OCI-LY7 (cell line): ENCODE measurements around the gene GRIN3B. TPM values are rescaled to one million over a fixed set of nuclear protein-coding genes. Genes with fewer than 3 reads are reported as not detected.
A peak's percentile ranks its signal among the peaks of the same experiment; 100 is the strongest.

Source experiments
- BruUV-seq: library from RNA; stranded (reverse); fragments of 400-500 nt; replicated peaks from 2 replicates; lab custom pipeline; 2021; lab: Mats Ljungman, UMichigan
- CTCF ChIA-PET: fragments of 300-600 bp; sonication (Branson Sonifier 250); formaldehyde crosslinking; loops from one replicate; lab custom pipeline; 2022; ENCODE audit warnings: antibody characterized with exemption; ENCODE audit not compliant: unreplicated experiment; lab: Charles Lee
- POLR2A ChIA-PET: fragments of 300-600 bp; sonication (Branson Sonifier 250); formaldehyde crosslinking; loops from one replicate; lab custom pipeline; 2022; ENCODE audit warnings: antibody characterized with exemption; lab: Charles Lee
- DNase-seq: peaks from one replicate; pipeline ENCODE4 v3.0.0-alpha.2; 2015; ENCODE audit warnings: low spot score
- H2AFZ ChIP-seq: fragments of 200-600 bp; sonication (generic), shearing (Covaris generic); 2 replicates; pipeline ENCODE4 v1.6.1; 2014; ENCODE audit warnings: mild to moderate bottlenecking, antibody characterized with exemption, low read length, moderate library complexity
- H3K27ac ChIP-seq: fragments of 200-600 bp; sonication (generic); 2 replicates; pipeline ENCODE4 v1.5.1; 2014; ENCODE audit warnings: mixed run types, low read depth, mild to moderate bottlenecking, moderate library complexity, low read length, inconsistent platforms; ENCODE audit not compliant: poor library complexity, severe bottlenecking
- H3K36me3 ChIP-seq: fragments of 200-600 bp; sonication (generic); 2 replicates; pipeline ENCODE4 v1.6.1; 2014; ENCODE audit warnings: mild to moderate bottlenecking, antibody characterized with exemption, low read length, moderate library complexity, mixed read lengths; ENCODE audit not compliant: insufficient read depth
- H3K4me1 ChIP-seq: fragments of 200-600 bp; sonication (generic); 2 replicates; pipeline ENCODE4 v1.5.1; 2014; ENCODE audit warnings: mild to moderate bottlenecking, low read length; ENCODE audit not compliant: insufficient read depth, poor library complexity, severe bottlenecking
- H3K4me2 ChIP-seq: fragments of 200-600 bp; sonication (generic); 2 replicates; pipeline ENCODE4 v1.6.1; 2014; ENCODE audit warnings: mild to moderate bottlenecking, low read length
- H3K4me3 ChIP-seq: fragments of 200-600 bp; sonication (generic); 2 replicates; pipeline ENCODE4 v1.5.1; 2014; ENCODE audit warnings: mild to moderate bottlenecking, low read depth, low read length; ENCODE audit not compliant: poor library complexity, severe bottlenecking
- H3K79me2 ChIP-seq: fragments of 200-600 bp; sonication (generic); 2 replicates; pipeline ENCODE4 v1.6.1; 2016; ENCODE audit warnings: low read depth, mild to moderate bottlenecking, low read length, moderate library complexity, mixed read lengths; ENCODE audit not compliant: insufficient read depth
- H3K9me2 ChIP-seq: fragments of 200-600 bp; sonication (generic); 2 replicates; pipeline ENCODE4 v1.6.1; 2016; ENCODE audit warnings: mild to moderate bottlenecking, low read length, mixed read lengths; ENCODE audit not compliant: insufficient read depth
- H3K9me3 ChIP-seq: fragments of 200-600 bp; sonication (generic); 2 replicates; pipeline ENCODE4 v1.6.1; 2014; ENCODE audit warnings: mild to moderate bottlenecking, mixed run types, low read length, mixed read lengths
- H4K20me1 ChIP-seq: fragments of 200-600 bp; sonication (generic); 2 replicates; pipeline ENCODE4 v1.6.1; 2014; ENCODE audit warnings: mild to moderate bottlenecking, antibody characterized with exemption, low read length, moderate library complexity, mixed read lengths; ENCODE audit not compliant: insufficient read depth
- EZH2phosphoT487 ChIP-seq: fragments of 200-600 bp; sonication (generic); IDR thresholded peaks from 2 replicates; pipeline ENCODE4 v1.6.1; 2018; ENCODE audit warnings: low read depth, borderline replicate concordance, mild to moderate bottlenecking, mixed run types, antibody characterized with exemption, low read length, moderate library complexity, mixed read lengths
- intact Hi-C: fragments of 100-400 bp; cut with micrococcal nuclease; formaldehyde crosslinking; loops from one replicate; pipeline ENCODE4 v1.10.0; 2022; ENCODE audit not compliant: unreplicated experiment
- total RNA-seq, 2 experiments: library from RNA; depleted of rRNA in 1 of 2; stranded (reverse); fragments of >200 nt in 1 of 2; shearing (Covaris generic) in 1 of 2; gene quantifications; 2 replicates each; pipeline ENCODE4 v1.2.3, GENCODE V29; 2014 to 2022
- TF ChIP-seq, protein P1 (sequence below): fragments of 200-600 bp; sonication (generic); conservative IDR thresholded peaks from 2 replicates; pipeline ENCODE4 v1.5.1; 2014; ENCODE audit warnings: mild to moderate bottlenecking, antibody characterized with exemption, low read length, moderate library complexity, mixed read lengths

GRIN3B gene
- total RNA-seq, 2 experiments from 2014 or later, result not detected

DNA sequence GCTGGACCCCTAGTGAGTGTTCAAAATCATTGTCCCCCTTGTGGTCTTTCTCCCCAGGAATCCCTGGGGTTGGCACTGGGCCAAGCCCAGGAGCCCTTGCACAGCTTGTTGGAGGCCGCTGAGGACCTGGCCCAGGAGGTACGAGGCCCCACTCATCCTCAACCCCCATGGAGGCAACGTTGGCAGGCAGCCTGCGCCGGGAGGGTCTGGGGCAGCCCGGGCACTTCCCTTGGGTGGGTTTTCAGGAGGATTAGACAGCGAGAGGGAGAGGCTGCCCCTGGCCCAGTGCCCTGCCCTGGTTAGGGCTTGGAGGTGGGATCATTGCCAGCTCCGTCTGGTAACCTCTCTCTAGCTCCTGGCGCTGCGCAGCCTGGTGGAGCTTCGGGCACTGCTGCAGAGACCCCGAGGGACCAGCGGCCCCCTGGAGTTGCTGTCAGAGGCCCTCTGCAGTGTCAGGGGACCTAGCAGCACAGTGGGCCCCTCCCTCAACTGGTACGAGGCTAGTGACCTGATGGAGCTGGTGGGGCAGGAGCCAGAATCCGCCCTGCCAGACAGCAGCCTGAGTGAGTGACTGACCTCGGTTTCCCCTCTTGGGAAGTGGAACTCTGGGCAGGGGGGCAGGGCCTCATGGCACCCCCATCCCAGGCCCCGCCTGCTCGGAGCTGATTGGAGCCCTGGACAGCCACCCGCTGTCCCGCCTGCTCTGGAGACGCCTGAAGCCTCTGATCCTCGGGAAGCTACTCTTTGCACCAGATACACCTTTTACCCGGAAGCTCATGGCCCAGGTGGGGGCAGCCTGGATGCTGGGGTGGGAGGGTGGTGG, 42.7 kb downstream of the GRIN3B start:
- Histone ChIP-seq H3K36me3 (peaks cover 18% of the 10 kb centered on the region; the same call in 1 of the 2 replicates), H4K20me1 (no peaks in the 10 kb centered on the region; the same call in 1 of the 2 replicates), H2AFZ (no peak overlapping the region), H3K9me2 (no peaks in the 10 kb centered on the region), H3K4me2 (no peak overlapping the region; the same call in 1 of the 2 replicates), H3K27ac (no peak overlapping the region), H3K9me3 (no peaks in the 10 kb centered on the region), H3K4me3 (no peak overlapping the region), H3K4me1 (peaks cover 48% of the 10 kb centered on the region), H3K79me2 (0 out of 2 replicates have a peak, but pooled peaks cover 5% of the 10 kb centered on the region)
- ChIA-PET POLR2A (no interaction called here), CTCF (interaction anchor here (1.0 kb wide), 1 partner anchor 32 kb away, joined by 14 read pairs; no protein-coding TSS in a partner anchor)
- TF ChIP-seq, protein P1, sequence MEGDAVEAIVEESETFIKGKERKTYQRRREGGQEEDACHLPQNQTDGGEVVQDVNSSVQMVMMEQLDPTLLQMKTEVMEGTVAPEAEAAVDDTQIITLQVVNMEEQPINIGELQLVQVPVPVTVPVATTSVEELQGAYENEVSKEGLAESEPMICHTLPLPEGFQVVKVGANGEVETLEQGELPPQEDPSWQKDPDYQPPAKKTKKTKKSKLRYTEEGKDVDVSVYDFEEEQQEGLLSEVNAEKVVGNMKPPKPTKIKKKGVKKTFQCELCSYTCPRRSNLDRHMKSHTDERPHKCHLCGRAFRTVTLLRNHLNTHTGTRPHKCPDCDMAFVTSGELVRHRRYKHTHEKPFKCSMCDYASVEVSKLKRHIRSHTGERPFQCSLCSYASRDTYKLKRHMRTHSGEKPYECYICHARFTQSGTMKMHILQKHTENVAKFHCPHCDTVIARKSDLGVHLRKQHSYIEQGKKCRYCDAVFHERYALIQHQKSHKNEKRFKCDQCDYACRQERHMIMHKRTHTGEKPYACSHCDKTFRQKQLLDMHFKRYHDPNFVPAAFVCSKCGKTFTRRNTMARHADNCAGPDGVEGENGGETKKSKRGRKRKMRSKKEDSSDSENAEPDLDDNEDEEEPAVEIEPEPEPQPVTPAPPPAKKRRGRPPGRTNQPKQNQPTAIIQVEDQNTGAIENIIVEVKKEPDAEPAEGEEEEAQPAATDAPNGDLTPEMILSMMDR, result no peak
- TF ChIP-seq EZH2phosphoT487, result no peak
- BruUV-seq, result no TSS peak
- intact Hi-C loops, result no loop called here
- DNase-seq, result no peak

DNA sequence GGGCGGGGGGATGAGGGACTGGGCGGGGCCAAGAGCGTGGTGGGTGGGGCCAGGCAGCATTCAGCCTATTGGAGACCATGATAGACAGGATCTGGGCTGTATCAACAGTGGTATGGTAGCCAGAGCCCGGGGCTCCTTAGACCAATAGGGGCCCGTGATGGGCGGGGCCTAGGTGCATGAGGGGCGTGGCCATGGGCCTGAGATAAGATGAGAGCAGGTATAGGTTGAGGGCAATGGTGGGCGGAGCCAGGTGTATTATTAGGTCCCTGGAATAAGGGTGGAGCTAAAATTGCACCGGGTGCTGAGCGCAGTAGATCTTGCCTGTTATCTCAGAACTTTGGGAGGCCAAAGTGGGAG, 45.0 kb downstream of the GRIN3B start:
- POLR2A ChIA-PET, result no interaction called here
- peaks cover 29% of the 10 kb centered on the region for H3K4me1 ChIP-seq
- CTCF ChIA-PET, result interaction anchor here (0.6 kb wide), 1 partner anchor 172 kb away, joined by 3 read pairs; no protein-coding TSS in a partner anchor
- no TSS peak for BruUV-seq
- no peaks in the 10 kb centered on the region for H3K9me3 ChIP-seq
- no peak overlapping the region for H2AFZ ChIP-seq
- no peak overlapping the region for H3K27ac ChIP-seq
- no peak overlapping the region for H3K4me2 ChIP-seq
- H3K36me3 ChIP-seq, result peaks cover 18% of the 10 kb centered on the region; the same call in 1 of the 2 replicates
- intact Hi-C loops, result no loop called here
- no peaks in the 10 kb centered on the region; the same call in 1 of the 2 replicates for H4K20me1 ChIP-seq
- peak; percentile 99 for DNase-seq
- H3K4me3 ChIP-seq, result no peak overlapping the region
- 0 out of 2 replicates have a peak, but pooled peaks cover 5% of the 10 kb centered on the region for H3K79me2 ChIP-seq
- TF ChIP-seq, protein P1, result no peak
- TF ChIP-seq EZH2phosphoT487, result no peak
- no peaks in the 10 kb centered on the region for H3K9me2 ChIP-seq
